ENCODE data around the gene PRDM11. TPM values are rescaled to one million over a fixed set of nuclear protein-coding genes. Genes with fewer than 3 reads are reported as not detected.

The PRDM11 gene
- total and polyA plus RNA-seq, 2 of the 4 experiments (the other 2 are of a cell fraction) = 2.2 to 2.7 TPM

- no peak for TF ChIP-seq BHLHE40 (IDR thresholded peaks at IDR 0.05; ENCODE audit: low read depth, low read length)
- no peak for TF ChIP-seq RCOR1 (IDR thresholded peaks at IDR 0.05; ENCODE audit: insufficient replicate concordance, low read length)
- TF ChIP-seq, protein P1, sequence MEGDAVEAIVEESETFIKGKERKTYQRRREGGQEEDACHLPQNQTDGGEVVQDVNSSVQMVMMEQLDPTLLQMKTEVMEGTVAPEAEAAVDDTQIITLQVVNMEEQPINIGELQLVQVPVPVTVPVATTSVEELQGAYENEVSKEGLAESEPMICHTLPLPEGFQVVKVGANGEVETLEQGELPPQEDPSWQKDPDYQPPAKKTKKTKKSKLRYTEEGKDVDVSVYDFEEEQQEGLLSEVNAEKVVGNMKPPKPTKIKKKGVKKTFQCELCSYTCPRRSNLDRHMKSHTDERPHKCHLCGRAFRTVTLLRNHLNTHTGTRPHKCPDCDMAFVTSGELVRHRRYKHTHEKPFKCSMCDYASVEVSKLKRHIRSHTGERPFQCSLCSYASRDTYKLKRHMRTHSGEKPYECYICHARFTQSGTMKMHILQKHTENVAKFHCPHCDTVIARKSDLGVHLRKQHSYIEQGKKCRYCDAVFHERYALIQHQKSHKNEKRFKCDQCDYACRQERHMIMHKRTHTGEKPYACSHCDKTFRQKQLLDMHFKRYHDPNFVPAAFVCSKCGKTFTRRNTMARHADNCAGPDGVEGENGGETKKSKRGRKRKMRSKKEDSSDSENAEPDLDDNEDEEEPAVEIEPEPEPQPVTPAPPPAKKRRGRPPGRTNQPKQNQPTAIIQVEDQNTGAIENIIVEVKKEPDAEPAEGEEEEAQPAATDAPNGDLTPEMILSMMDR (conservative IDR thresholded peaks at IDR 0.05; ENCODE audit: low read depth, low read length) = no peak
- TF ChIP-seq RFX5 (IDR thresholded peaks at IDR 0.05; ENCODE audit: low read depth, low read length) = no peak
- no peak for TF ChIP-seq ELK1 (IDR thresholded peaks at IDR 0.05; ENCODE audit: borderline replicate concordance, low read depth, low read length)
- no peak for TF ChIP-seq CHD1 (IDR thresholded peaks at IDR 0.05; ENCODE audit: low read depth, low read length)
- H3K27ac ChIP-seq (ENCODE audit: insufficient read depth, low read length) = no peak overlapping the region
These were observed 106.4 kb downstream of the PRDM11 start for GRCh38 chr11:45252877-45253276.

More at GRCh38 chr11:45252877-45253276, 106.4 kb downstream of the PRDM11 start:
- Histone ChIP-seq H3K4me2 (ENCODE audit: low read depth, low read length) (no peak overlapping the region), H3K4me1 (ENCODE audit: control insufficient read depth, insufficient read depth, low read length) (no peaks in the 10 kb centered on the region), H2BK120ac (ENCODE audit: low read depth, low read length) (no peak overlapping the region), H4K91ac (ENCODE audit: insufficient read depth, low read depth, low read length) (no peak overlapping the region), H2BK15ac (ENCODE audit: low read depth, low read length) (no peak overlapping the region), H2BK20ac (ENCODE audit: low read depth, low read length) (no peak overlapping the region), H2AK9ac (replicated peaks; ENCODE audit: low read depth, low read length, poor library complexity) (no peak overlapping the region), H4K8ac (ENCODE audit: low read depth in 2 of 2, low read length in 2 of 2) (no peak overlapping the region), H3K27me3 (ENCODE audit: control insufficient read depth, insufficient read depth, low read length) (peaks cover 10% of the 10 kb centered on the region; the same call in 1 of the 2 replicates), H3K36me3 (ENCODE audit: control insufficient read depth, insufficient read depth, low read length) (no peaks in the 10 kb centered on the region), H3K23ac (ENCODE audit: low read depth, low read length) (no peak overlapping the region), H3K56ac (ENCODE audit: extremely low read depth, insufficient read depth, low read length) (no peak overlapping the region), H3K9me3 (ENCODE audit: control insufficient read depth, insufficient read depth, low read length) (no peaks in the 10 kb centered on the region), H2AK5ac (ENCODE audit: low read depth, low read length) (no peak overlapping the region), H3K9ac (ENCODE audit: low read depth, low read length) (no peak overlapping the region), H3K9me1 (ENCODE audit: insufficient read depth, low read length) (no peaks in the 10 kb centered on the region), H3K18ac (ENCODE audit: low read depth, low read length) (no peak overlapping the region), H2BK5ac (ENCODE audit: low read depth, low read length, poor library complexity, severe bottlenecking) (no peak overlapping the region), H3K4me3 (ENCODE audit: insufficient read depth, low read depth, low read length) (no peak overlapping the region), H2AFZ (replicated peaks; ENCODE audit: low read length, poor library complexity) (no peak overlapping the region), H3K79me1 (ENCODE audit: low read depth in 1 of 2, low read length in 2 of 2) (no peaks in the 10 kb centered on the region), H4K5ac (ENCODE audit: low read depth, low read length) (no peak overlapping the region), H3K4ac (ENCODE audit: low read depth, low read length) (no peak overlapping the region), H3K14ac (replicated peaks; ENCODE audit: low read depth, low read length) (no peak overlapping the region), H4K20me1 (ENCODE audit: insufficient read depth, low read length) (no peaks in the 10 kb centered on the region)
- in situ Hi-C loops (cut with MboI; ENCODE audit: low sequenced_read_pairs) (no loop called here), dilution Hi-C loops (cut with HindIII; ENCODE audit: low sequenced_read_pairs, unreplicated experiment) (no loop called here), intact Hi-C loops (cut with micrococcal nuclease) (no loop called here)
- CTCF ChIA-PET = no interaction called here
- ATAC-seq (ENCODE audit: low read depth) (no peak), DNase-seq (no peak)
- BruUV-seq (replicated peaks) = no TSS peak
- POLR2A ChIA-PET (ENCODE audit: unreplicated experiment) = no interaction called here
- 0% methylated on average over 1 of the region's 3 CpGs; no CpG with 5 or more reads in 1 of the 2 experiments for WGBS, 2 experiments (ENCODE audit: extremely low coverage in 2 of 2, insufficient read length in 1 of 2)
